Esophagus muscularis mucosa (tissue), 4 donors: ENCODE results near the gene NRXN2. TPM values are rescaled to one million over a fixed set of nuclear protein-coding genes. Genes with fewer than 3 reads are reported as not detected.

ENCODE experiments used
- DNase-seq: peaks from one replicate; pipeline ENCODE4 v3.0.0-alpha.2; 2017; ENCODE audit errors: extremely low spot score
- H3K27ac ChIP-seq, 4 donors: fragments of 200-600 bp; sonication (generic); replicated peaks in 1 of 4; 1 replicate in 3 of 4; 2 replicates in 1 of 4; pipeline ENCODE4 v1.5.1; 2016 to 2019; ENCODE audit warnings: mild to moderate bottlenecking in 1 of 4
- H3K27me3 ChIP-seq, 4 donors: fragments of 200-600 bp; sonication (generic); one replicate each; pipeline versions ENCODE4 v1.5.1 to v1.6.0; 2016 to 2019
- H3K36me3 ChIP-seq, 4 donors: fragments of 200-600 bp; sonication (generic); one replicate each; pipeline ENCODE4 v1.5.1; 2016 to 2019
- H3K4me1 ChIP-seq, 4 donors: fragments of 200-600 bp; sonication (generic); one replicate each; pipeline ENCODE4 v1.5.1; 2016 to 2019
- H3K4me3 ChIP-seq, 4 donors: fragments of 200-600 bp; sonication (generic); 1 replicate in 2 of 4; 2 replicates in 2 of 4; pipeline ENCODE4 v1.5.1; 2016 to 2019; ENCODE audit warnings: mild to moderate bottlenecking in 4 of 4, moderate library complexity in 1 of 4
- H3K9me3 ChIP-seq, 4 donors: fragments of 200-600 bp; sonication (generic); 1 replicate in 3 of 4; 2 replicates in 1 of 4; pipeline ENCODE4 v1.5.1; 2016 to 2019
- EP300 ChIP-seq: sonication (generic); formaldehyde crosslinking; IDR thresholded peaks from one replicate; pipeline ENCODE4 v1.6.1; 2017; ENCODE audit warnings: antibody characterized with exemption
- POLR2A ChIP-seq: fragments of 450-650 bp; IDR thresholded peaks from one replicate; pipeline ENCODE4 v1.6.1; 2017; ENCODE audit warnings: antibody characterized with exemption, moderate library complexity, mild to moderate bottlenecking, low read depth
- POLR2AphosphoS5 ChIP-seq, 2 donors: sonication (generic); formaldehyde crosslinking; IDR thresholded peaks; one replicate each; pipeline ENCODE4 v1.6.1; 2017; ENCODE audit warnings: antibody characterized with exemption in 2 of 2
- WGBS: methylation state at CpG from one replicate; pipeline ENCODE4 v1.1.5; 2018; 5-methylcytosine and 5-hydroxymethylcytosine counted together
- intact Hi-C: fragments of 100-400 bp; cut with DNase I; formaldehyde crosslinking; loops from one replicate; pipeline ENCODE4 v1.15.1; 2023
- total RNA-seq, 4 donors: library from RNA; depleted of rRNA; stranded (reverse); fragments of >200 nt; gene quantifications; one replicate each; pipeline versions ENCODE4 v1.1.0 to v1.2.1, GENCODE V29; 2016
- TF ChIP-seq, protein P1 (sequence below), 3 experiments: fragments of 200-600 bp in 2 of 3; fragments of 450-650 bp in 1 of 3; sonication (generic) in 2 of 3; IDR thresholded peaks; one replicate each; pipeline ENCODE4 v1.5.1; 2017 to 2019; ENCODE audit warnings: antibody characterized with exemption in 3 of 3, mild to moderate bottlenecking in 2 of 3, moderate library complexity in 1 of 3

NRXN2 gene
- total RNA-seq, 4 donors from 2014 or later: 2.1 to 12.9 (median 4.3) TPM

- no peak for TF ChIP-seq POLR2AphosphoS5 (IDR thresholded peaks at IDR 0.05)
- TF ChIP-seq EP300: no peak
- no peak for TF ChIP-seq POLR2A
- TF ChIP-seq, protein P1, sequence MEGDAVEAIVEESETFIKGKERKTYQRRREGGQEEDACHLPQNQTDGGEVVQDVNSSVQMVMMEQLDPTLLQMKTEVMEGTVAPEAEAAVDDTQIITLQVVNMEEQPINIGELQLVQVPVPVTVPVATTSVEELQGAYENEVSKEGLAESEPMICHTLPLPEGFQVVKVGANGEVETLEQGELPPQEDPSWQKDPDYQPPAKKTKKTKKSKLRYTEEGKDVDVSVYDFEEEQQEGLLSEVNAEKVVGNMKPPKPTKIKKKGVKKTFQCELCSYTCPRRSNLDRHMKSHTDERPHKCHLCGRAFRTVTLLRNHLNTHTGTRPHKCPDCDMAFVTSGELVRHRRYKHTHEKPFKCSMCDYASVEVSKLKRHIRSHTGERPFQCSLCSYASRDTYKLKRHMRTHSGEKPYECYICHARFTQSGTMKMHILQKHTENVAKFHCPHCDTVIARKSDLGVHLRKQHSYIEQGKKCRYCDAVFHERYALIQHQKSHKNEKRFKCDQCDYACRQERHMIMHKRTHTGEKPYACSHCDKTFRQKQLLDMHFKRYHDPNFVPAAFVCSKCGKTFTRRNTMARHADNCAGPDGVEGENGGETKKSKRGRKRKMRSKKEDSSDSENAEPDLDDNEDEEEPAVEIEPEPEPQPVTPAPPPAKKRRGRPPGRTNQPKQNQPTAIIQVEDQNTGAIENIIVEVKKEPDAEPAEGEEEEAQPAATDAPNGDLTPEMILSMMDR (IDR thresholded peaks at IDR 0.05): no peak
- Histone ChIP-seq H3K4me1 (peaks cover 7 to 25% (median 18%) of the 10 kb centered on the region in 4 donors), H3K4me3 (no peak overlapping the region), H3K9me3 (no peaks in the 10 kb centered on the region), H3K36me3 (peaks cover 11 to 48% (median 45%) of the 10 kb centered on the region in 4 donors), H3K27ac (peak overlapping the region in 3 of 4 donors; percentile 45 to 58 (median 55)), H3K27me3 (no peaks in the 10 kb centered on the region)
- intact Hi-C loops: no loop called here
- DNase-seq: no peak
- WGBS: 87% methylated on average over 26 of the region's 26 CpGs
Observed at GRCh38 chr11:64754124-64754918, 31.3 kb upstream of the NRXN2 start.

DNA sequence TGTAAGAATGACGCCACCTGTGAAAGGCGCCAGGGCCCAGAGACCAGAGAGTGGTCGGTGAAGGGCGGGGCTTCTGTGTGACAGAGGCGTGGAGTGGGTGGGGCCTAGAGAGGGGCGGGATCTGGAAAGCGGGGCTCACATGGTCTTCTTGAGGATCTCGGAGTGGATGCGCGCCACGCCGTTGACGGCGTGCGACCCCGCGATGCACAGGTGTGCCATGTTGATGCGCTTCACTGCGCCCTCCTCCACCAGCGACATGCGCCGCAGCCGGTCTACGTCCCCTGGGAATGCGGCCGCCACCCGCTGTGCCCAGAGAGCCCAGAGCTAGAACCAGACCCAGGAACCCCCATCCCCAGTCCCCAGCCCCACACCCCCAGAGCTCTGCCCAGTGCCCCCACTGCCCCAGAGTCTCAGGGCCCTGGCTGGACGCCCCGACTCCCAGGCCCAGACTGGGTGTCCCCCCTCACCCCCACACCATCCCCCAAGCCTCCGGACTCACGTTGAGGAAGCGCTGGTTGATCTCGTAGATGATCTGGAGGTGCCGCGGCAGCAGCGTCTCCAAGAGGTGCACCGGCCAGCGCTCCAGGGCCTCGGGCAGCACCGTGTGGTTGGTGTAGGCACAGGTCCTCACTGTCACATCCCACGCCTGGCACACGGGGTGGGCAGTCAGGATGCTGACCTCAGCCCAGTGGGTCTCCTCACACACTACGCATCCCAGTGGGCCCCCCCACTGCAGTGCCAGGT, 30.6 kb upstream of the NRXN2 start:
- no peak for DNase-seq
- Histone ChIP-seq H3K9me3 (no peaks in the 10 kb centered on the region), H3K4me1 (peaks cover 0 to 20% (median 14%) of the 10 kb centered on the region in 4 donors), H3K27me3 (no peaks in the 10 kb centered on the region), H3K36me3 (peaks cover 11 to 48% (median 45%) of the 10 kb centered on the region in 4 donors), H3K27ac (peak overlapping the region in 3 of 4 donors; percentile 45 to 58 (median 55)), H3K4me3 (no peak overlapping the region)
- intact Hi-C loops: no loop called here
- WGBS: 91% methylated on average over 39 of the region's 43 CpGs
- TF ChIP-seq POLR2AphosphoS5 (IDR thresholded peaks at IDR 0.05) (no peak), EP300 (no peak), POLR2A (no peak)
- TF ChIP-seq, protein P1 (IDR thresholded peaks at IDR 0.05): no peak

DNA sequence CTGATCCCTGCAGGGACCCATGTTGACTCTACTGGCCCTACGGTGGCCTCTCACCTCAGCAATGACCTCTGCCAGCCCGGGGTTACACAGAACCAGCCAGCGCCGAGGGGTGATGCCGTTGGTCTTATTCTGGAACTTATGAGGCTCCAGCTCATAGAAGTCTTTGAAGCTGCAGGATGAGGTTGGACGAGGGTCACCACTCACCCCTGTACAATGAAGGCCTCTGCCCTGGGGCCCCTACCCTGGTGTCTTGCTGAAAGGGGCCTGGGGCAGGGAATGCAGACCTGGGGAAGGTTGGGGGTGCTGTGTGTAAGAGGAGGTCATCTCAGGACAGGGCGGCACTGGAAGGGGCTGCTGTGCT, 30.0 kb upstream of the NRXN2 start:
- WGBS: 78% methylated on average over 2 of the region's 7 CpGs
- no peak for DNase-seq
- no peak for TF ChIP-seq POLR2AphosphoS5 (IDR thresholded peaks at IDR 0.05)
- H3K9me3 ChIP-seq: no peaks in the 10 kb centered on the region
- intact Hi-C loops: no loop called here
- H3K4me1 ChIP-seq: peaks cover 0 to 20% (median 12%) of the 10 kb centered on the region in 4 donors
- H3K27ac ChIP-seq: peak overlapping the region in 3 of 4 donors; percentile 23 to 55 (median 50)
- H3K4me3 ChIP-seq: no peak overlapping the region
- peaks cover 11 to 48% (median 45%) of the 10 kb centered on the region in 4 donors for H3K36me3 ChIP-seq
- H3K27me3 ChIP-seq: no peaks in the 10 kb centered on the region

- 84% methylated on average over 11 of the region's 14 CpGs for WGBS
- Histone ChIP-seq H3K36me3 (peaks cover 11 to 48% (median 45%) of the 10 kb centered on the region in 4 donors), H3K9me3 (no peaks in the 10 kb centered on the region), H3K27me3 (no peaks in the 10 kb centered on the region), H3K4me1 (peaks cover 0 to 16% (median 8%) of the 10 kb centered on the region in 4 donors), H3K27ac (peak overlapping the region in 3 of 4 donors; percentile 23 to 55 (median 50)), H3K4me3 (no peak overlapping the region)
- TF ChIP-seq POLR2AphosphoS5 (IDR thresholded peaks at IDR 0.05) (no peak), EP300 (no peak), POLR2A (no peak)
- TF ChIP-seq, protein P1 (IDR thresholded peaks at IDR 0.05): no peak
- DNase-seq: no peak
- intact Hi-C loops: no loop called here
Observed at GRCh38 chr11:64752175-64752970, 29.4 kb upstream of the NRXN2 start.
